ENCODE results near the gene SLC4A8. TPM values are rescaled to one million over a fixed set of nuclear protein-coding genes. Genes with fewer than 3 reads are reported as not detected.

Gene SLC4A8
- total and polyA plus RNA-seq, 9 of the 15 experiments (the other 6 are each of a cell fraction or from before 2014, with no cell fraction given): 0.04 to 1.5 (median 0.12) TPM; not detected in 2

GRCh38 chr12:51409846-51410245 is 14.8 kb upstream of the SLC4A8 start:
- Histone ChIP-seq H4K20me1 (replicated peaks; ENCODE audit: control insufficient read depth, insufficient read depth, low read length) (no peaks in the 10 kb centered on the region), H3K4me2 (ENCODE audit: insufficient read depth, low read length) (no peak overlapping the region), H3K9me1 (ENCODE audit: control insufficient read depth, insufficient read depth, low read length) (no peaks in the 10 kb centered on the region), H3K4me1 (replicated peaks in 1 of 2; ENCODE audit: control insufficient read depth in 2 of 2, insufficient read depth in 2 of 2, low read length in 2 of 2) (peaks cover 0 to 2% of the 10 kb centered on the region in 2 experiments; a peak in 1 of 5 replicates), H3K9me3 (replicated peaks; ENCODE audit: control insufficient read depth, insufficient read depth, low read depth, low read length) (no peaks in the 10 kb centered on the region), H3K79me2 (ENCODE audit: control insufficient read depth, insufficient read depth, low read length) (no peaks in the 10 kb centered on the region), H3K4me3 (no peak overlapping the region), H3K9ac (ENCODE audit: insufficient read depth in 1 of 2, low read depth in 2 of 2, low read length in 2 of 2) (no peak overlapping the region), H3K27ac (ENCODE audit: extremely low read depth, low read depth, low read length) (no peak overlapping the region), H3K27me3 (ENCODE audit: control insufficient read depth in 2 of 2, insufficient read depth in 2 of 2, low read length in 2 of 2) (peaks cover 0 to 3% of the 10 kb centered on the region in 2 experiments; a peak in 2 of 5 replicates), H2AFZ (ENCODE audit: low read depth, low read length) (no peak overlapping the region), H3K36me3 (ENCODE audit: control insufficient read depth, insufficient read depth, low read length) (no peaks in the 10 kb centered on the region)
- FAIRE-seq: no peak
- no peak for DNase-seq (ENCODE audit: extremely low read depth in 1 of 4, low spot score in 3 of 4)
- TF ChIP-seq ZNF174 (CRISPR knock-in tag; IDR thresholded peaks at IDR 0.05) (no peak), XRCC5 (IDR thresholded peaks at IDR 0.05; ENCODE audit: low read depth, low read length) (no peak), SNRNP70 (optimal IDR thresholded peaks at IDR 0.05; ENCODE audit: low read depth, low read length) (no peak), SMARCC2 (IDR thresholded peaks at IDR 0.05; ENCODE audit: low read depth) (no peak), HDAC2 (IDR thresholded peaks at IDR 0.05) (no peak), ZNF184 (CRISPR knock-in tag; IDR thresholded peaks at IDR 0.05) (no peak), TAL1 (IDR thresholded peaks at IDR 0.05) (no peak), IRF2 (CRISPR knock-in tag; IDR thresholded peaks at IDR 0.05) (no peak), PYGO2 (tag; IDR thresholded peaks at IDR 0.05) (no peak), MEIS2 (IDR thresholded peaks at IDR 0.05; ENCODE audit: partially characterized antibody) (no peak), PHF21A (IDR thresholded peaks at IDR 0.05; ENCODE audit: borderline replicate concordance, low read depth) (no peak), CBX2 (IDR thresholded peaks at IDR 0.05; ENCODE audit: insufficient read depth, low read length, poor library complexity, severe bottlenecking) (no peak), ATF7 (IDR thresholded peaks at IDR 0.05) (no peak), MIER1 (IDR thresholded peaks at IDR 0.05; ENCODE audit: low read depth) (no peak), HDAC8 (tag; IDR thresholded peaks at IDR 0.05) (no peak), CUX1 (CRISPR knock-in tag; IDR thresholded peaks at IDR 0.05) (no peak)
- TF ChIP-seq, protein P1, sequence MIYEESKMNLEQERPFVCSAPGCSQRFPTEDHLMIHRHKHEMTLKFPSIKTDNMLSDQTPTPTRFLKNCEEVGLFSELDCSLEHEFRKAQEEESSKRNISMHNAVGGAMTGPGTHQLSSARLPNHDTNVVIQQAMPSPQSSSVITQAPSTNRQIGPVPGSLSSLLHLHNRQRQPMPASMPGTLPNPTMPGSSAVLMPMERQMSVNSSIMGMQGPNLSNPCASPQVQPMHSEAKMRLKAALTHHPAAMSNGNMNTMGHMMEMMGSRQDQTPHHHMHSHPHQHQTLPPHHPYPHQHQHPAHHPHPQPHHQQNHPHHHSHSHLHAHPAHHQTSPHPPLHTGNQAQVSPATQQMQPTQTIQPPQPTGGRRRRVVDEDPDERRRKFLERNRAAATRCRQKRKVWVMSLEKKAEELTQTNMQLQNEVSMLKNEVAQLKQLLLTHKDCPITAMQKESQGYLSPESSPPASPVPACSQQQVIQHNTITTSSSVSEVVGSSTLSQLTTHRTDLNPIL (CRISPR knock-in tag; IDR thresholded peaks at IDR 0.05): no peak
- in situ Hi-C loops (cut with MboI): loop anchor here (25.0 kb wide), 1 partner anchor 602 kb away; the partner anchor contains the start of gene TAMALIN
- intact Hi-C loops (cut with micrococcal nuclease): no loop called here
- POLR2A ChIA-PET: no interaction called here
- ATAC-seq: no peak
- 4% methylated on average over 8 of the region's 8 CpGs for WGBS (ENCODE audit: insufficient coverage, low coverage, missing lambda C conversion rate)
- no TSS peak for BruUV-seq (replicated peaks)
- CTCF ChIA-PET (ENCODE audit: low intra/inter-chr PET ratio): no interaction called here

Data from K562 (cell line).